ENCODE results near the gene PRSS16. TPM values are rescaled to one million over a fixed set of nuclear protein-coding genes. Genes with fewer than 3 reads are reported as not detected.

PRSS16 gene, protein sequence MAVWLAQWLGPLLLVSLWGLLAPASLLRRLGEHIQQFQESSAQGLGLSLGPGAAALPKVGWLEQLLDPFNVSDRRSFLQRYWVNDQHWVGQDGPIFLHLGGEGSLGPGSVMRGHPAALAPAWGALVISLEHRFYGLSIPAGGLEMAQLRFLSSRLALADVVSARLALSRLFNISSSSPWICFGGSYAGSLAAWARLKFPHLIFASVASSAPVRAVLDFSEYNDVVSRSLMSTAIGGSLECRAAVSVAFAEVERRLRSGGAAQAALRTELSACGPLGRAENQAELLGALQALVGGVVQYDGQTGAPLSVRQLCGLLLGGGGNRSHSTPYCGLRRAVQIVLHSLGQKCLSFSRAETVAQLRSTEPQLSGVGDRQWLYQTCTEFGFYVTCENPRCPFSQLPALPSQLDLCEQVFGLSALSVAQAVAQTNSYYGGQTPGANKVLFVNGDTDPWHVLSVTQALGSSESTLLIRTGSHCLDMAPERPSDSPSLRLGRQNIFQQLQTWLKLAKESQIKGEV
- total RNA-seq = 10 to 100 TPM; 14.0 to 30.1 (median 23.4) TPM
- polyA plus RNA-seq = 10 to 100 TPM; 15.5 to 17.6 TPM

DNA sequence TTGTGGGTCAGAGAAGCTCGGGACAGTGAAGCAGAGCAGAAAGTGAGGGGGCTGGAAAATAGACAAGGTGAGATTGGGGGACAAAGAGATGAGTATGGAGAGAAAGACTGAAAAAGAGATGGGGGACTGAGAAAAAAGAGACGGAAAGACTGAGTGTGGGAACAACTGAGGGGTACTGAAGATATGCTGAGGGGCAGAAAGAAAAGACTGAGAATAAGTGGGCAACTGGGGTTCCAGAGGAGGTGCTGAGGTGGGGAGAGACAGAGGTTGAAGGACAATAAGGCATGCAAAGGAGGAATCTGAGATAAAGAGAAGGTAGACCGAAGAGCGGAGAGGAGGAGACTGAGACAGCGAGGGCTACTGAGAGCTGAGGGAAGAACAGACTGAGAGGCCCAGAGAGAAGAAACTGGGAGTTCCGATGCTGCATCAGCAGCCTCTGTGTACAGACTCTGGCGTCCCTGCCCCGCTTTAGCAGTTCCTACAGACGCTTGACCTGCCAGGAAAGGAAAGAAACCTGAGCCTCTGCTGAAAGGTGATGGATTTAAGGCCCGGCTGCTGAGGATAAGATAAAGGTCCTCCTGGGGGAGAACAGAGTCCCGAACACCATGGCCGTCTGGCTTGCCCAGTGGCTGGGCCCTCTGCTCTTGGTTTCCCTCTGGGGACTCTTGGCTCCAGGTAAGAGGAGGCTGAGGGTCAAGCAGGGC, at the start of gene PRSS16:
Gene PRSS16 (plus strand): TSS at position 569 of the 704 bp plus-strand sequence. CDS start 37 bp downstream, at position 606.
- TF ChIP-seq, protein P1, sequence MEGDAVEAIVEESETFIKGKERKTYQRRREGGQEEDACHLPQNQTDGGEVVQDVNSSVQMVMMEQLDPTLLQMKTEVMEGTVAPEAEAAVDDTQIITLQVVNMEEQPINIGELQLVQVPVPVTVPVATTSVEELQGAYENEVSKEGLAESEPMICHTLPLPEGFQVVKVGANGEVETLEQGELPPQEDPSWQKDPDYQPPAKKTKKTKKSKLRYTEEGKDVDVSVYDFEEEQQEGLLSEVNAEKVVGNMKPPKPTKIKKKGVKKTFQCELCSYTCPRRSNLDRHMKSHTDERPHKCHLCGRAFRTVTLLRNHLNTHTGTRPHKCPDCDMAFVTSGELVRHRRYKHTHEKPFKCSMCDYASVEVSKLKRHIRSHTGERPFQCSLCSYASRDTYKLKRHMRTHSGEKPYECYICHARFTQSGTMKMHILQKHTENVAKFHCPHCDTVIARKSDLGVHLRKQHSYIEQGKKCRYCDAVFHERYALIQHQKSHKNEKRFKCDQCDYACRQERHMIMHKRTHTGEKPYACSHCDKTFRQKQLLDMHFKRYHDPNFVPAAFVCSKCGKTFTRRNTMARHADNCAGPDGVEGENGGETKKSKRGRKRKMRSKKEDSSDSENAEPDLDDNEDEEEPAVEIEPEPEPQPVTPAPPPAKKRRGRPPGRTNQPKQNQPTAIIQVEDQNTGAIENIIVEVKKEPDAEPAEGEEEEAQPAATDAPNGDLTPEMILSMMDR (IDR thresholded peaks at IDR 0.05) = no peak
- Histone ChIP-seq H3K36me3 (no peaks in the 10 kb centered on the region), H3K4me1 (no peaks in the 10 kb centered on the region), H3K4me3 (no peak within 1 kb of the TSS), H3K27ac (no peak within 1 kb of the TSS), H3K9me3 (no peaks in the 10 kb centered on the region), H3K27me3 (peaks cover 0 to 29% (median 8%) of the 10 kb centered on the region in 4 donors)
- FAIRE-seq = no peak
- no peak for ATAC-seq
- no peak for DNase-seq
- intact Hi-C loops (cut with DNase I) = no loop called here
- WGBS, 2 donors = 44 to 55% methylated on average over 12 of the region's 12 CpGs

DNA sequence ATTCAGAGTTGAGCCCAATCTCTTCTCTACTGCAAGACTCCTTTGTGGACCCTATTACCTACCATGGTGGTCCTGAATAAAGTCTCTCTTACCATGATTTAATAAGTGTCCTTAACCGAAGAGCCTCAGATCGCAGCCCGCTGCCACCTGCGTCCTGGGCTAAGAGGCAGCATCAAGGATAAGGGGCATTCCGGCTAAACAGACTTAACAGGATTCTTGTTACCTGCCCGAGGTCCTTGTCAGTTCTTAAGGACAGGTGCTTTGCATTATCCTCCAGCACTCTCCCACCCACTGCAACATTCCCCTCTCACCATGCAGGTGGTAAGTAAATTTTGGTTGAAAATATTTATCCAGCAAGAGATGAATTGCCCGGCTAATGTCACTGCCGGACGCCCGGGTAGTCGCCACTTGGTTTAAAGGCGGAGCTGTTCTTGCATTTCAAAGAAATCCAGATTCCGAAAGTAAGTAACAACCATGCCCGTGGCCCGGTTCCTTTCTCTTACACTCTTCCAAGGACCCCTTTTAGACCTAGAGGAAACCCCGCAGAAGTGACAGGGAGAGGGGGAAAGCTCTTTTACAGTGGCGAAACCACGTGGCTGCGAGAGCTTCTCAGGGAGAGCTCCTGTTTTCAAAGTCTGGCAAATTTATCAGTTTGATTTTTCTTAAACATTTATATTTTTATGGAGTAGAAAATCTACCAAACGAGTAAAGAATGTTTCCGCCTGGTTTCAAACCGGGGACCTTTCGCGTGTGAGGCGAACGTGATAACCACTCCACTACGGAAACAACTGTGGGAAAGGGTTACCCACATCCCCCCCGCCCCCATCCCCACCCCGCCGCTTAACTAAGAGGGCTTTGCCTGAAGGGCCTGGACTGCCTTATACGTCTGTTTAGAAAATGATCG, 41.9 kb upstream of the PRSS16 start:
- no peak for FAIRE-seq
- no peak overlapping the region for H3K4me3 ChIP-seq
- no peak for ATAC-seq
- intact Hi-C loops (cut with DNase I) = no loop called here
- no peaks in the 10 kb centered on the region for H3K9me3 ChIP-seq
- TF ChIP-seq, protein P1 (IDR thresholded peaks at IDR 0.05) = no peak
- H3K27me3 ChIP-seq = peaks cover 3 to 35% (median 5%) of the 10 kb centered on the region in 4 donors
- H3K27ac ChIP-seq = no peak overlapping the region
- 21 to 22% methylated on average over 32 of the region's 32 CpGs for WGBS, 2 donors
- DNase-seq = no peak
- H3K36me3 ChIP-seq = no peaks in the 10 kb centered on the region
- no peaks in the 10 kb centered on the region for H3K4me1 ChIP-seq

DNA sequence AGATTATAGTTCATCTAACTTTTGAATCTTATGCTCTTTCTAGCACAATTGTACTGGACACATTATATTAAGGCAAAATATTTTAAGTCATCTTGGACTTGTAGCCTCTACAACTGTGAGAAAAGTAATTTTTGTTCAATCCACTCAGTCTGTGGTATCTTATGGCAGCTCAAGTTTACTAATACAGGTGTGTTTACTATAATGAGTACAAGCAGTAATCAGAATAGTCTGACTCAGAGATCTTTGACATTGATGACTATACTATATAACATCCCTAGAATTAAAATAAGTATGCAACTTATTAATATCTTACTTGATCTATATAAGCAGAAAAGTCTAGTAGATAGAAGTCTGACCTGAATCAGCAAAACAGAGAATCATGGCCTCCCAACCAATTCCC, 40.7 kb upstream of the PRSS16 start:
- DNase-seq = no peak
- no peak for FAIRE-seq
- intact Hi-C loops (cut with DNase I) = no loop called here
- Histone ChIP-seq H3K4me1 (no peaks in the 10 kb centered on the region), H3K36me3 (no peaks in the 10 kb centered on the region), H3K27ac (no peak overlapping the region), H3K4me3 (no peak overlapping the region), H3K27me3 (peaks cover 3 to 35% (median 5%) of the 10 kb centered on the region in 4 donors), H3K9me3 (no peaks in the 10 kb centered on the region)
- TF ChIP-seq, protein P1 (IDR thresholded peaks at IDR 0.05) = no peak
- no peak for ATAC-seq

DNA sequence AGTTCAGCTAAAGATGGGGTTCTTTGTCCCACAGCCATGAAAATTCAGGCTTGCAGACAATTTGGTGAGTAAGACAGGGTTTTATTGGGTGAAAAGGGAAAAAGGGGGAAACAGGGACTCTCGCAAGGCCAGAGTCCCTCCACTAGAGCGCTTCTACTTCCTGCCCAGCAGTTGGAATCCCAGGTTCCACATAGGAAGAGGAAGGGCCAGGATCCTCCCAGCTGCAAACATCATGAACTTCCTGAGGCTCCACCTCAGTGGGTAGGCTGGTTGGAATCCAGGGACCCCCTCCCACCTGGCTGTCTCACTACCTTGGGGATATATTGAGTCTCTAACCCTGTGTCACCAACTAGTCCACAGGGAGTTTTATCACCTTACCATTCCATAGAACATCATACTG, 39.5 kb upstream of the PRSS16 start:
- Histone ChIP-seq H3K27me3 (peaks cover 3 to 37% (median 7%) of the 10 kb centered on the region in 4 donors), H3K4me1 (no peaks in the 10 kb centered on the region), H3K4me3 (no peak overlapping the region), H3K9me3 (no peaks in the 10 kb centered on the region), H3K27ac (no peak overlapping the region), H3K36me3 (no peaks in the 10 kb centered on the region)
- ATAC-seq = no peak
- no peak for DNase-seq
- no peak for FAIRE-seq
- intact Hi-C loops (cut with DNase I) = no loop called here
- 80 to 92% methylated on average over 2 of the region's 2 CpGs for WGBS, 2 donors
- TF ChIP-seq, protein P1 (IDR thresholded peaks at IDR 0.05) = no peak
